Stomach smooth muscle (tissue), 2 donors: ENCODE measurements around the gene ATP9B.
A peak's percentile ranks its signal among the peaks of the same experiment; 100 is the strongest.

Source experiments
- H3K27ac ChIP-seq: one replicate; pipeline ENCODE4 v1.7.0; 2013; ENCODE audit warnings: mild to moderate bottlenecking, low read length, inconsistent platforms
- H3K27me3 ChIP-seq, 2 donors: one replicate each; pipeline ENCODE4 v1.7.0; 2013; ENCODE audit warnings: low read length in 2 of 2; ENCODE audit not compliant: insufficient read depth in 2 of 2, control insufficient read depth in 1 of 2
- H3K36me3 ChIP-seq, 2 donors: one replicate each; pipeline ENCODE4 v1.7.0; 2013; ENCODE audit warnings: low read length in 2 of 2; ENCODE audit not compliant: control insufficient read depth in 2 of 2, insufficient read depth in 2 of 2
- H3K4me1 ChIP-seq: one replicate; pipeline ENCODE4 v1.7.0; 2013; ENCODE audit warnings: low read length; ENCODE audit not compliant: control insufficient read depth, insufficient read depth
- H3K4me3 ChIP-seq, 2 donors: one replicate each; pipeline ENCODE4 v1.7.0; 2013; ENCODE audit warnings: low read length in 2 of 2
- H3K9ac ChIP-seq, 2 donors: one replicate each; pipeline ENCODE4 v1.7.0; 2013; ENCODE audit warnings: low read length in 2 of 2, mild to moderate bottlenecking in 1 of 2
- H3K9me3 ChIP-seq, 2 donors: one replicate each; pipeline ENCODE4 v1.7.0; 2013; ENCODE audit warnings: low read length in 2 of 2; ENCODE audit not compliant: control insufficient read depth in 2 of 2
- donor health status: healthy.
- donor health status: Pancreatic carcinoma.

Gene ATP9B

GRCh38 chr18:79395761-79396404, 326.7 kb downstream of the ATP9B start, which contains the start of gene NFATC1:
Gene NFATC1, plus strand, starts transcription at chr18:79395930. Its CDS starts 295 bp downstream, at chr18:79396225.
- Histone ChIP-seq H3K27me3 (peaks cover 0 to 1% of the 10 kb centered on the region in 2 donors), H3K4me1 (peaks cover 43% of the 10 kb centered on the region), H3K27ac (peak within 1 kb of the TSS; percentile 88), H3K36me3 (no peaks in the 10 kb centered on the region), H3K4me3 (peak within 1 kb of the TSS; percentile 62 to 72), H3K9me3 (no peaks in the 10 kb centered on the region), H3K9ac (peak within 1 kb of the TSS; percentile 55 to 76)

- no peaks in the 10 kb centered on the region for H3K36me3 ChIP-seq
- H3K27ac ChIP-seq = no peak overlapping the region
- no peaks in the 10 kb centered on the region for H3K9me3 ChIP-seq
- H3K27me3 ChIP-seq = no peaks in the 10 kb centered on the region
- H3K4me1 ChIP-seq = peaks cover 49% of the 10 kb centered on the region
- H3K9ac ChIP-seq = peak overlapping the region; percentile 55 to 71
- H3K4me3 ChIP-seq = peak overlapping the region; percentile 62 to 72
These were observed 327.4 kb downstream of the ATP9B start for GRCh38 chr18:79396431-79397246.

GRCh38 chr18:79397247-79397829, 328.1 kb downstream of the ATP9B start:
- H3K9ac ChIP-seq = peak overlapping the region in 1 of 2 donors; percentile 71
- H3K4me3 ChIP-seq = peak overlapping the region; percentile 8 to 62
- H3K27me3 ChIP-seq = no peaks in the 10 kb centered on the region

GRCh38 chr18:79397830-79398761, 328.9 kb downstream of the ATP9B start:
- Histone ChIP-seq H3K4me1 (peaks cover 60% of the 10 kb centered on the region), H3K27me3 (no peaks in the 10 kb centered on the region), H3K9me3 (no peaks in the 10 kb centered on the region), H3K27ac (no peak overlapping the region), H3K36me3 (no peaks in the 10 kb centered on the region), H3K4me3 (no peak overlapping the region), H3K9ac (no peak overlapping the region)

More at GRCh38 chr18:79397247-79397829, 328.1 kb downstream of the ATP9B start:
- Histone ChIP-seq H3K4me1 (peaks cover 56% of the 10 kb centered on the region), H3K9me3 (no peaks in the 10 kb centered on the region), H3K36me3 (no peaks in the 10 kb centered on the region), H3K27ac (no peak overlapping the region)

GRCh38 chr18:79399275-79400081, 330.3 kb downstream of the ATP9B start:
- H3K4me3 ChIP-seq = peak overlapping the region in 1 of 2 donors; percentile 61
- H3K9ac ChIP-seq = no peak overlapping the region
- H3K4me1 ChIP-seq = peaks cover 65% of the 10 kb centered on the region
- no peaks in the 10 kb centered on the region for H3K9me3 ChIP-seq
- no peaks in the 10 kb centered on the region for H3K36me3 ChIP-seq
- no peaks in the 10 kb centered on the region for H3K27me3 ChIP-seq
- H3K27ac ChIP-seq = no peak overlapping the region

- Histone ChIP-seq H3K36me3 (no peaks in the 10 kb centered on the region), H3K4me3 (peak overlapping the region; percentile 35 to 61), H3K9me3 (no peaks in the 10 kb centered on the region), H3K27ac (peak overlapping the region; percentile 31), H3K27me3 (no peaks in the 10 kb centered on the region), H3K4me1 (peaks cover 64% of the 10 kb centered on the region), H3K9ac (no peak overlapping the region)
These were observed 330.9 kb downstream of the ATP9B start for GRCh38 chr18:79400091-79400590.

- Histone ChIP-seq H3K27me3 (no peaks in the 10 kb centered on the region), H3K9me3 (no peaks in the 10 kb centered on the region), H3K36me3 (no peaks in the 10 kb centered on the region), H3K9ac (no peak overlapping the region), H3K4me1 (peaks cover 67% of the 10 kb centered on the region), H3K4me3 (peak overlapping the region; percentile 35 to 61), H3K27ac (peak overlapping the region; percentile 31)
These were observed 331.6 kb downstream of the ATP9B start for GRCh38 chr18:79400591-79401381.

GRCh38 chr18:79401494-79402208, 332.5 kb downstream of the ATP9B start:
- Histone ChIP-seq H3K27me3 (no peaks in the 10 kb centered on the region), H3K9me3 (no peaks in the 10 kb centered on the region), H3K4me3 (peak overlapping the region in 1 of 2 donors; percentile 3), H3K36me3 (no peaks in the 10 kb centered on the region), H3K4me1 (peaks cover 64% of the 10 kb centered on the region), H3K27ac (no peak overlapping the region), H3K9ac (no peak overlapping the region)
